ENCODE results near the gene SVOP. TPM values are rescaled to one million over a fixed set of nuclear protein-coding genes. Genes with fewer than 3 reads are reported as not detected.

The SVOP gene
- total RNA-seq, 1 experiment from 2014 or later, result not detected

DNA sequence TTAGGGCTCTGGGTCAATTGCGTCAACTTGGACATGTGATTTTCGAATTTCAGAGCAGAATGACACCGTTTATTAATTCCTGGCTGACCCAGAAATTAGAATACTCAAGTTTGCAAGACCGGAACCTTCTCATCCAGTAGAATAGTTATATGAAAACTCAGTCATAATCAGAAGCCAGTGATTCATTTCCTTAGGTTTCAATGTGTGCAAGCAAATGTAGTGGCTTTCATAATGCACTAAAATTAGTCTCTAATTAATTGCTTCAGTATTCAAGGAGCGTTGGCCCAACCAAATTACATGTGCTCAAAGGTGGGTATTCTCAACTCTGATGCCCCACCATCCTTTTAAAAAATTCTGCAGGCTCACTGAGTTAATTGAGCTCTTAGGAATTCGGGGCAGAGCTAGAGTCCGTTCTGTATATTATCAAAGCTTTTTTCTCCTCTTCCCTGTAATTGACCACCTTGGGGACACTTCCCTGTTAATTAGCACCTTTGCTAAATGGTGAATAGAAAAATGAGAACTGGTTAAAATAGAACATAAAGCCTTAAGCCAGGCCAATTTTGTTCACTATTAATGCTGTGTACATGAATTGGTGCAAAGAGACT is 85.6 kb downstream of the SVOP start:
- no peak for DNase-seq (ENCODE audit: low spot score)

DNA sequence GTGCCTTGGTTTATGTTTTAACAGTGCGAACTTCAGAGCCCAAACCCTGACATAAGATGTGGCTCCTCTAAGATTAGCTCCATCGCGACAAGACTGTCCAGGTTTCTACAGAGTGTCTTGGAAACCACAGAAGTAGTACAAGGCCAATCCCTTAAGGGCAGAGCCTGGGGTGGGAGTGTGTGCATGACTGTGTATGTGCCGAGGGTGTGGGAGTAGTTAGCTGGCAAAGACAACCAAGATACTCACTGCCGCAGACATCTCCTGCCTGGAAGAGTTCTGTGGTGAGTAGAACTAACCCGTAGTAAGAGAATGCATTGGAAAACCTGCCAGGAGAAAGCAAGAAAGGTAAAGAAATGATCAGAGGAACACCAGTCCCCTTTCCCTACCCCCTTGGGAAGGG is 86.9 kb downstream of the SVOP start:
- no peak for DNase-seq (ENCODE audit: low spot score)

DNA sequence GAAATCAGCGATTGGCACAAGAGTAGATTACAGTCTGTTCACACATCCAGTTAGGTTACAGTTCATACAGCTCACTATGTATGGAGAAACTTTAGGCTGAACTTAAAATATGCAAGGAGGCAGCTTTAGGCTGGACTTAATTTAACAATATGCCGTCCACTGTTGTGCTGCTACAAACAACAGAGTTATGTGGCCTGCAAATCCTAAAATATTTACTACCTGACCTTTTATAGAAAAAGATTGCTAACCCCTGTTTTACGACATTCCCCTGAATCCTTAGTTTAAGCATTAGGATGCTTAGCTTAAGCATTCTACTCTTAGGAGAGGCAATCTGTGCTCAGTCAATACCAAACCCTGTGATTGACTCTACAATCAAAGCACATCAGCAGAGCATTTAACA is 90.1 kb downstream of the SVOP start:
- DNase-seq (ENCODE audit: low spot score), result no peak

DNA sequence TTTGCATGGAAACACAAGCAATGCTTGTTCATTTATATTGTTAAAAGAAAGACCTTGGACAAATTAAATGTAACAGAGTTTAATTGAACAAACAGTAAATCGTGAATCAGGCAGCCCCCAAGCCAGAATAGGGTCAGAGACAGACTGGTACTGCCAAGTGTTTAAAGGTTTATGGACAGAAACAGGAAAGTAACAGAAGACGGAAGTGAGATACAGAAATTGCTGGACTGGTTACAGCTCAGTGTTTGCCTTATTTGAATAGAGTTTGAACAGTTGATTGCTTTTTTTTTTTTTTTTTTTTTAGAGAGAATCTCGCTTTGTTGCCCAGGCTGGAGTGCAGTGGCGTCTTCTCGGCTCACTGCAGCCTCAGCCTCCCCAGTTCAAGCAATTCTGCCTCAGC is 90.7 kb downstream of the SVOP start:
- no peak for DNase-seq (ENCODE audit: low spot score)

DNA sequence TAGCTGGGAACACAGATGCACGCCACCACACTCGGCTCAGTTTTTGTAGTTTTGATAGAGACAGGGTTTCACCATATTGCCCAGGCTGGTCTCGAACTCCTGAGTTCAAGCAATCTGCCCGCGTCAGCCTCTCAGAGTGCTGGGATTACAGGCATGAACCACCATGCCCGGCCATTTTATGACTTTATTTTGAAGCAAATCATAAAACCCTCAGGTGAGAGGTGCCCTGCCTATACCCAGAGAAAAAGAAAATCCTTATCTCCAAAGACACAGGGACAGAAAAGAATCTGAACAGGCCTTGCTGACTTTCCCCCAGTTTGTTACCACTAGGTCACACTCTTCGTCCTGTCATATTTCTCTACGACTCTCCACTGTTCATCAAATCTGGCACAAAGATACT is 92.2 kb downstream of the SVOP start:
- DNase-seq (ENCODE audit: low spot score), result no peak

DNA sequence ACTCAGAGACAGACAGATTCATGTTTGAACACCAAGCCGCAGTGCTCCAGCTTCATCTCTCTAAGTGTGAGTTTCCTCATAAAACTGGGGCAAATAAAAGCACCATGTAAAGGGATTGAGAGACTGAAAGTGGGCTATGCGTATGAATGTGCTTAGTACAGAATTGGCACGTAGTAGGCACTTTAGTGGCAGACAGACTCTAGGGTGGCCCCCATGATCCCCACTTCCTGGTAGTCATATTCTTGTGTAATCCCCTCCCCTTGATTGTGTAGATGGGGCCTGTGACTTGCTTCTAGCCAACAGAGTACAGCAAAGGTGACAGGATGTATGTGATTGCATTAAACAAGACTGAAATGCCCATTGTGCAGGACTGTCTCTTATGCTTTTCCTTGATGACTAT is 98.0 kb downstream of the SVOP start:
- DNase-seq (ENCODE audit: low spot score), result no peak

DNA sequence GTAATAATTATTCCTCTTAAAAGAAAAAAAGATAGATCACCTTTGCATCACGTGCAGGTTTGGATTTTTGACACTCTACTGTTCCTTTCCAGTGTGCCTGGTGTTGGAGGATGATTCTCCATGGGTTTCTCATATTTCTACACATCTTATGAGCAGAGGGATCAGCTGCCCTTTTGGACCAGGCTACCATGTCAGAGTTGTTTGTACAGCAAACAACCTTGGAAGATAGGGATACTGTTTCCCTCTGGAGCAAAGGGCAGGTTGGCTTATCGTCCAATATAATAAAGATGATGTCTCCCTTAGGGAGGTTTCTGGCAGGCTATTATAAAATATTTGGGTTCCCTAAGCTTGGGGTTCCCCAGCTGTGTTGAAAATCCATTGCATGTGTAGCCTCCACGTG is 98.9 kb downstream of the SVOP start:
- no peak for DNase-seq (ENCODE audit: low spot score)

DNA sequence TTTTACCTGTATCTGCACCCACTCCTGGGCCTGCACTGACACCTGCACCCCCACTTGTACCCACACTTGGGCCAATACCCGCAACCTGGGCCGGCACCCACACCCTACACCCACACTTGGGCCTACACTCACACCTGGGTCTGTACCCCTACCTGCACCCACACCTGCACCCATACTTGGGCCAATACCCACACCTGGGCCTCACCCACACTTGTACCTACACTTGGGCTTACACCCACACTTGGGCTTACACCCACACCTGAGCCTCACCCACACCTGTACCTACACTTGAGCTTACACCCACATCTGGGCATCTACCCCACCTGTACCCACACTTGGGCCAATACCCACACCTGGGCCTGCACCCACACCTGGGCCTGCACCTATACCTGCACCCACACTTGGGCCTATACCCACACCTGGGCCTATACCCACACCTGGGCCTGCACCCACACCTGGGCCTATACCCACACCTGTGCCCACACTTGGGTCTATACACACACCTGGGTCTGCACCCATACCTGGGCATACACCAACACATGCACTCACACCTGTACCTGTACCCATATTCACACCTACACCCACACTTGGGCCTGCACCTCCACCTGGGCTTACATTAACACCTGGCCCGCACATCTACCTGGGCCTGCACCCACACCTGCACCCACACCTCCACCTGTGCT is 101.8 kb downstream of the SVOP start:
- no peak for DNase-seq (ENCODE audit: low spot score)

DNA sequence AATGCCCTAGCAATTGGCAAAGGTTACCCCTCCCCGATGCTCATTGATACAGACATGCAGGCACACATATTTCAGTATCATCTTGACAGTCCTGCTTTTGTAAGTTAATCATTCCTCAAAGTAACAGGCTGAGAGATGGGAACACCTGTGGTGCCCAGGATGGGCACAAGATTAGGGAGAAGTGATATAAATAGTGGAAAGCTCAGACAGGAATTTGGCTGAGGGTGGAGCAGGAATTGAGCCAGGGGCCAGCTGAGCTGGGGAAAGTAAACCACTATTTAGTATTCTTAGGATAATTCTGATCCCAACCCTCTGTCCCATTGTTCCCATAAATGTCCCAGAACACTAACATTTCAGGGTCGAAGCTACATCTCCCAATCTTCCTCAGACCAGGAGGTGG is 102.7 kb downstream of the SVOP start:
- no peak for DNase-seq (ENCODE audit: low spot score)

DNA sequence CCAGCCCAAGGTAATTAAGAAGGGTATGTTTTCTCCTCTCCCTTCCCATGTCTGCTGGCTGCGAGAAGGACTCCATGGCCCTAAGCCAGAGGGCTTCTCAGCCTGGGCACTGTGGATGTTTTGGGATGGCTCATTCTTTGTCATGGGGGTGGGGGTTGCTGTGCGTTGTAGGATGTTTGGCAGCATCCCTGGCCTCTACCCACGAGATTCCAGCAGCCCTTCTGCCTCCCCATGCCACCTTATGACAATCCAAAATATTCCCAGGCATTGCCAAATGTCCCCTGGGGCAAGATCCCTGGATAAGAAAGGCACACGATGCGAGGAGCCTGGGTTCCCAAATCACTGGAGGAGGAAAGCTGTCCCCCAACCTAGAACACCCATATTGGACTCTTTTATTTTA is 104.5 kb downstream of the SVOP start:
- DNase-seq (ENCODE audit: low spot score), result no peak

DNA sequence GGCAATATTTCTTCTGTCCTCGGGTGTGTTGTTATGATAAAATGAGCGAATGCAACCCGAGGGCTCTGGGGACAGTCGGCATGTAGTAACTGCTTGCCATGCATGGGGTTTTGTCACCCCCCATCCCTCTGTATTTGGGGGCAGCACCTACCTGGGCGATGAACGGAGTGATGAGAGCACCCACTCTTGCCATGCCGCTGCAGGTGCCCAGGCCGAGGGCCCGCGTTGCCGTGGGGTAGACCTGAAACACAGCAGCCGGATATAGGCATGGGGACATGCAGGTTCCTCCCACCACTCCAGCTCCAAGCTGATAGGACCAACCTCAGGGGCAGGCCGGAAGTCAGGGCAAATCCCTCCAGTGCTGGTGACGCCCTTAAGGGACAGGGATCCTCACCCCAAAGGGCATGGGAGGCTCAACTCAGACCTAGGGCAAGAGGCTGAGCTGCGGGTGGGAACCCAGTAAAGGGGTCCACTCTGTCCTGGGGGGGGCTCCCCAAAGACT is 105.2 kb downstream of the SVOP start:
- DNase-seq (ENCODE audit: low spot score), result no peak

DNA sequence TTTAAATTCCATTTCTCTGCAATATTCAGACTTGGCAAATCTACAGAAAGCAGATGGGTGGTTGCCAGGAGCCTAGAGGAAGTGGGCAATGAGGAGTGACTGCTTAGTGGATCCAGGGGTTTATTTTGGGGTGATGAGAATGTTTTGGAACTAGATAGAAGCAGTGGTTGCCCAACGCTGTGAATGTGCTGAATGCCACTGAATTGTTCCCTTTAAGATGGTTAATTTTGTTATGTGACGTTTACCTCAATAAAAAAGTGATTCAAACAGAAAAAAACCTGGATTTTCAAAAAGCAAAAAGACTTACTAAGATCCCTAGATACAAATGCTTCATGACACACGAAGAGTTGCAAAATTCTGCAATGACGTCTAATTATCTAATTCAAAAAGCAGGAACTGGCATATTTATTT is 106.7 kb downstream of the SVOP start:
- no peak for DNase-seq (ENCODE audit: low spot score)

DNA sequence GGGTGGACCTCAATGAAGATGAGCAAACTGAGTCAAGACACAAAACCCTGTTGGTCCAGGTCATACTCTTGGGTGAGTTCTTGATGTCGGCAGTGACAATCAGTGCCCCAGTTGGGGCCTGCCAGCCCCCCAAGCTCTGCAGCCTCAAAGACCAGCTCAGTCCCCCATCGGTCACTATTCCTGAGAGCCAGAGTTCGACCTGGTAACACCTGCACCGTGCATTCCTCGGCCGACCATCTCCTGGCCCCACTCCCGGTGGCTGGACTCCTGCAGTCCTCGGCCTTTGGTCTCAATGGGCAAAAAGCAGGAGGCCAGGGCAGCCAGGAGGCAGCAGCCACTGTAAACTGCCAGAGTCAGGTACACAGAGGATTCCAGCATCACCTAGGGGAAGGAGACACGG is 108.5 kb downstream of the SVOP start:
- DNase-seq (ENCODE audit: low spot score), result no peak

DNA sequence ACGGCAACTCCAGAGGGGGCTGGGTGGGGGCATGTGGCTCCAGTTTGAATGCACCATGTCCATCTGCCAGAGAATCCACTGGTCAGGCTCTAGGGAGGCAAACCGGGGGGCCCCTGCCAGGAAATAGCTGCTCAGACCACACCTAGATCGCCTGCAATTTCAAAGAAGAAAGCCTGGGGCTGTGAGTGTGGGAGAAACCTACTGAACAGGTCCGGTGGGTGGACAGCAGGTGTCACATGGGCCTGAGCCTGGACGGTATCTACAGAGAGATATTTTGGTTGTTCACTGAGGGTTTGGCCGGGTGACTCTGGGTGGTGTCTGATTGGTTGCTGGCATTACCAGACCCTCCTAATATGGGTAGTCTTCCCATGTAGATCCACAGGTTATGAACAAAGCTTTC is 109.0 kb downstream of the SVOP start:
- DNase-seq (ENCODE audit: low spot score), result no peak

DNA sequence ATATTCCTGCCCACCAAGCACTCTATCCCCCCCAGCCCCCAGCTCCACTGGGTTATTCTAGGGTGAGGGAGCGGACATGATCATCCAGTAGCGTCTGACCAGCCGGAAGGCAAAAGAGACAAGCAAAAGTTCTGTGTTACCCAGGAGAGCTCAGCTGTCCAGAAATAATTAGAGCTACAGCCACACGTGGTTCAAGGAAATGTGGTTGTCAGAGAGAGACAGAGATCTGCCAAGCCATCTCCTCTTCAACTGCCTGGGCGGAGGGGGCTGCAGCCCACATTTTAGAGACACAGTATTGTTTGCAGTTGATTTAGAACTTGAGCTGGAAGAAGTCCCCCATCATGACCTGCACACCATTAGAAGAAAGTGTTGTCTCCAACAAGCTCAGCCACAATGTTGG is 110.5 kb downstream of the SVOP start:
- DNase-seq (ENCODE audit: low spot score), result no peak

DNA sequence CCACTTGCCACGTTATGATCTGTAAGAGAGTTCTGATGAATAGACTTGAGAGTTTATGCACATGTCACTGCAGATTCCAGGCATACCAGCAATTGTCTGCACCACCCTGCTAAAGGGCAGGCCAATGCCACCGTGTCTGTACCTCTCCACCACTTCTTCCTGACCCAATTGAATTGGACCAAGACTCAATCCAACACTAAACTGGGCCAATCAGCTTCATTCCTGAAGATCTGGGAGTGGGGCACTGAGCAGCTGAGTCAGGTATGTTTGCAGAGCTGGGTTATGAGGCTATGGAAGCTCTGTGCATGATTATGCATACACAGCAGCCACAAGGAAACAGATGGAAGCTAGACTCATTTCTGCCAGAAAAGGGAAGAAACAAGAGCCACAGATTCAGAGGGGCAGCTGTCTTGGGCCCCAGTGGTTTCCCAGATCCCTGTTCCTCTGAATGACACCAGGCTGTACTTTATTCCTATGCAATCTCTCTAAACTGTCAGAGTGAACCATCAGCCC is 113.0 kb downstream of the SVOP start:
- DNase-seq (ENCODE audit: low spot score), result no peak

DNA sequence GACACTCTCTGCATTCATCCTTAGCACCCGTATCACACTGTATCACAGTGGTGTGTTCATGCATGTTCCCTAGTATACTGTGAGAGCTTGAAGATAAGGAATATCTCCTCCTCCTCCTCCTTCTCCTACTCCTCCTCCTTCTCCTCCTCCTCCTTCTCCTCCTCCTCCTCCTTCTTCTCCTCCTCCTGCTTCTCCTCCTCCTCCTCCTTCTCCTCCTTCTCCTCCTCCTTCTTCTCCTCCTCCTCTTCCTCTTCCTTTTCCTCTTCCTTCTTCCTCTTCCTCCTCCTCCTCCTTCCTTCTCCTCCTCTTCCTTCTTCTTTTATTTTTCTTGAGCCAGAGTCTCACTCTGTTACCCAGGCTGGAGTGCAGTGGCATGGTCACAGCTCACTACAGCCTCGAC is 113.9 kb downstream of the SVOP start:
- no peak for DNase-seq (ENCODE audit: low spot score)

DNA sequence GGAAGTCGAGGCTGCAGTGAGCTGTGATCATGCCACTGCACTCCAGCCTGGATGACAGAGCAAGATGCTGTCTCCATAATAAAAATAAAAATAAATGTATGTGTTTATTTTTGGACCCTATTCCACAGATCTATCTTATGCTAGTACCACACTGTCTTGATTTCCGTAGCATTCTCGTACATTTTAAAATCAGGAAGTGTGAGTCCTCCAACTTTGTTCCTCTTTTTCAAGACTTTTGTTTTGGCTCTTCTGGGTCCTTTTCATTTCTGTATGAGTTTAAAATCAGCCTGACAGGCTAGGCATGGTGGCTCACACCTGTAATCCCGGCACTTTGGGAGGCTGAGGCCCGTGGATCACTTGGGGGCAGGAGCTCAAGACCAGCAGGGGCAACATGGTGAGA is 115.1 kb downstream of the SVOP start:
- no peak for DNase-seq (ENCODE audit: low spot score)

DNA sequence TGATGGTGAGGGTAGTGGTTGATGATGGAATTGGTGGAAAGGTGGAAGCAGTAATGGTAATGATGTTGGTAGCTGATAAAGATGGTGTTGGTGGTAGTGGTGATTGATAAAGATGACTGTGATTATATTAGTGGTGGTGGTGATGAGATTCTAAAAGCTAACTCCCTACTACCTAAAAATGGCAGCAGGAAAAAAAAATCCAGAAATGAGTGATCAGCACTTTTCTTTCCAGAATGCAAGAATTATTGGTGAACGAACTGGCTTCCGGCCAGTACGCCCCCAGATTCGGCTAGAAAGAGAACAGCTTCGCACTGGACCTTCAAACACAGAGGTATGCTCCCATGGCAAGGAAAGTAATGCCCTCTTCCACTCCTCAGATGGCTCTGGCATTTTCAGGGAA is 121.7 kb downstream of the SVOP start:
- DNase-seq (ENCODE audit: low spot score), result no peak

DNA sequence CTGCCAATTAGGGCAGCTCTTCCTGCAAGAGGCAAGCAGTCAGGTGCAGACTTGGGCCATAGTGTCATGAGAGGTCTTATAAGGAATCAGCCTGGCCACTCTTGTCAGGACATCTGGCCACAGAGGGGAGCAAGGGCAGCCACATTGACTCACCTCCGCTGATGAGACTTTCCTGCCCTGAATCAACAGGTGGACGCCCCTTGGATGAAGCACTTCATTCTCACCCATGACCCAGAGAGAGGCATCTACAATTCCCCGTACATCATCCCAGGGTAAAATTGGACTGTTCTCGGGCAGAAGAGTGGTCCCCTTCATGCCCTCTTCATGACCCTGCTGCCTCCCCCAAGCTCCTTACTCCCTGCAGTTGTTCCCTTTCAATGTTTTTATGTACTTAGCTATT is 124.1 kb downstream of the SVOP start:
- DNase-seq (ENCODE audit: low spot score), result no peak

DNA sequence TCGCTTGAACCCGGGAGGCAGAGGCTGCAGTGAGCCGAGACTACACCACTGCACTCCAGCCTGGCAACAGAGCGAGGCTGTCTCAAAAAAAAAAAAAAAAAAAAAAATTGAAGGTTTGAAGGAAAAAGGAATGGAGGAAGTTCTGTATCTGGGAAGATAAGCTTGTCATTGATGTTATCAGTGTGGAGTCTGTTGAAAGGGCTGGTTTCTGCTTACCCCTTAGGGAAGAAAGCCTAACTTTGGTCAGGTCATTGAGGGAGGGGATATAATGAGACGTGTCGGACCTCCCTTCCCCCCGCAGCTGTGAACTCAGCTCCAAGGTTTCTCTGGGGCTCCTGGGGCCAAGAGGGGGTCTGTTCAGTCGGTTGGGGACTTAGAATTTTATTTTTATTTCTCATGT is 124.5 kb downstream of the SVOP start:
- DNase-seq (ENCODE audit: low spot score), result no peak

DNA sequence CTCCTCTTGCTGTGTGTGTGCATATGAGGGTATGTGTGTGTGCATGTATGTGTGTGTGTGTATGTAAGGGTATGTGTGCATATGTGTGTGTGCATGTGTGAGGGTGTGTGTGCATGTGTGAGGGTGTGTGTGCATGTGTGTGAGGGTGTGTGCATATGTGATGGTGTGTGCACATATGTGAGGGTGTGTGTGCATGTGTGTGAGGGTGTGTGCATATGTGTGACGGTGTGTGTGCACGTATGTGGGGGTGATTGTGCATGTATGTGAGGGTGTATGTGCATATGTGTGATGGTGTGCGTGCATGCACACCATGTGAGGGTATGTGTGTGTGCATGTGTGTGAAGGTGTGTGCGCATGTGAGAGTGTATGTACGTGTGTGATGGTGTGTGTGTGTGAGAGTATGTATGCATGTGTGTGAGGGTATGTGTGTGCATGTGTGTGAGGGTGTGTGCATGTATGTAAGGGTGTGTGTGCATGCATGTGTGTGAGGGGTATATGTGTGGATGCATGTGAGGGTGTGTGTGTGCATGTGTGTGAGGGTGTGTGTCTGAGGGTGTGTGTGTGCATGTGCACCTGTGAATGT is 125.6 kb downstream of the SVOP start:
- no peak for DNase-seq (ENCODE audit: low spot score)

DNA sequence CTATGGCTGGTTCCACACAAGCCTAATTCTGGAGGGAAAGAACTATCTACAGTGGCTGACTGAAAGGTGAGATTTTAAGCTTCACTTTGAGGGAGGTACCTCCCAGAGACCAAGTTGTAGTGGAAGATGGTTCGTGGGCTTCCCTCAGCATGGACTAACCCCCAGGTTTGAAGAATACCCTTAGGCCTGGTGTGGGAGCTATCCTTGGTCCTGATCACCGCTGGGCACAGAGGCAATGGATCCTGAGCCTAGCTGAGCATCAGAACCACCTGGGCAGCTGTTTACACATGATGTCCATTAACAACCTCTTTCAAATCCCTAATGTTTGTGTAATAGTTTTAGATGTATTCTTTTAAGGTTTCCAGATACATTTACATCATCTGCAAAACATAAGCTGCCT is 130.7 kb downstream of the SVOP start:
- no peak for DNase-seq (ENCODE audit: low spot score)
